GM12878 (cell line): ENCODE results near the gene TTC1.

Source experiments
- EGR1 ChIP-seq, 2 experiments: IDR thresholded peaks; 1 replicate in 1 of 2; 2 replicates in 1 of 2; pipeline ENCODE4 v1.6.1; 2011 to 2012; ENCODE audit warnings: low read depth in 2 of 2, low read length in 2 of 2, borderline replicate concordance in 1 of 2, mild to moderate bottlenecking in 1 of 2, moderate library complexity in 1 of 2
- GABPA ChIP-seq: IDR thresholded peaks from 2 replicates; pipeline ENCODE4 v1.6.1; 2014; ENCODE audit warnings: antibody characterized with exemption, low read depth, mild to moderate bottlenecking, inconsistent platforms
- POLR2AphosphoS5 ChIP-seq: IDR thresholded peaks from 2 replicates; pipeline ENCODE4 v1.6.1; 2011; ENCODE audit warnings: mild to moderate bottlenecking, low read length, inconsistent platforms
- SMAD1 ChIP-seq: fragments of 450-650 bp; IDR thresholded peaks from 2 replicates; pipeline ENCODE4 v1.6.1; 2018; ENCODE audit warnings: mild to moderate bottlenecking, low read depth; ENCODE audit not compliant: partially characterized antibody
- TARDBP ChIP-seq: IDR thresholded peaks from 2 replicates; pipeline ENCODE4 v1.6.1; 2016; ENCODE audit warnings: borderline replicate concordance
- TF ChIP-seq, protein P1 (sequence below), 3 experiments: IDR thresholded peaks in 2 of 3; conservative IDR thresholded peaks in 1 of 3; 2 replicates each; pipeline ENCODE4 v1.5.1; 2011; ENCODE audit warnings: low read depth in 3 of 3, low read length in 3 of 3, mild to moderate bottlenecking in 3 of 3, control low read depth in 2 of 3, moderate library complexity in 2 of 3, inconsistent platforms in 1 of 3, mixed read lengths in 1 of 3; ENCODE audit not compliant: control insufficient read depth in 2 of 3, insufficient read depth in 1 of 3; ENCODE audit errors: extremely low read depth in 1 of 3
- TF ChIP-seq, protein P2 (sequence below): IDR thresholded peaks from 2 replicates; pipeline ENCODE4 v1.6.1; 2011; ENCODE audit warnings: low read depth, low read length, improper control_type of control experiment, borderline replicate concordance
- TF ChIP-seq, protein P3 (sequence below): IDR thresholded peaks from 2 replicates; pipeline ENCODE4 v1.6.1; 2012; ENCODE audit warnings: low read depth, low read length, improper control_type of control experiment

DNA sequence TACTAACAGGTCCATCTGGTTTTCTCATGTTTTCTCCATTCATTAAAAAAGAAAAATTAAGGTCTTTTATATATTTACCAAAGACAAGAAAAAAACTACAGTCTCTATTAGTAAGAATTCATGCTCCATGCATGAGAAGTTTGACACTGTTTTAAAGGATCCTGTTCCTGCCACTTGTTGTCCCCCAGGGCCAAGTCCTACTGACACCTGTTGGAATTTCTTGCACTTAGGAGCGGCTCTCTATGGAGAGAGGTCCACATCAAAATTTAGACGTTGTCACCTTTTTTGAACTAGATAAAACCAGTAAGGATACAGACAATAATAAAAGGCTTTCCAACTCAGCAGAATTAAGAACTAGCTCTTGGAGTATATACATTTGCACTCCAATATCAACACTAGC lies 68.1 kb downstream of the TTC1 start:
- TF ChIP-seq SMAD1: no peak
- no peak for TF ChIP-seq GABPA
- TF ChIP-seq TARDBP: no peak
- no peak for TF ChIP-seq EGR1 (IDR thresholded peaks at IDR 0.05; ENCODE audit: borderline replicate concordance in 1 of 2, low read depth in 2 of 2, low read length in 2 of 2)
- TF ChIP-seq, protein P1, sequence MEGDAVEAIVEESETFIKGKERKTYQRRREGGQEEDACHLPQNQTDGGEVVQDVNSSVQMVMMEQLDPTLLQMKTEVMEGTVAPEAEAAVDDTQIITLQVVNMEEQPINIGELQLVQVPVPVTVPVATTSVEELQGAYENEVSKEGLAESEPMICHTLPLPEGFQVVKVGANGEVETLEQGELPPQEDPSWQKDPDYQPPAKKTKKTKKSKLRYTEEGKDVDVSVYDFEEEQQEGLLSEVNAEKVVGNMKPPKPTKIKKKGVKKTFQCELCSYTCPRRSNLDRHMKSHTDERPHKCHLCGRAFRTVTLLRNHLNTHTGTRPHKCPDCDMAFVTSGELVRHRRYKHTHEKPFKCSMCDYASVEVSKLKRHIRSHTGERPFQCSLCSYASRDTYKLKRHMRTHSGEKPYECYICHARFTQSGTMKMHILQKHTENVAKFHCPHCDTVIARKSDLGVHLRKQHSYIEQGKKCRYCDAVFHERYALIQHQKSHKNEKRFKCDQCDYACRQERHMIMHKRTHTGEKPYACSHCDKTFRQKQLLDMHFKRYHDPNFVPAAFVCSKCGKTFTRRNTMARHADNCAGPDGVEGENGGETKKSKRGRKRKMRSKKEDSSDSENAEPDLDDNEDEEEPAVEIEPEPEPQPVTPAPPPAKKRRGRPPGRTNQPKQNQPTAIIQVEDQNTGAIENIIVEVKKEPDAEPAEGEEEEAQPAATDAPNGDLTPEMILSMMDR (IDR thresholded peaks at IDR 0.05 in 2 of 3, conservative IDR thresholded peaks at IDR 0.05 in 1 of 3; ENCODE audit: control insufficient read depth in 2 of 3, extremely low read depth in 1 of 3, insufficient read depth in 1 of 3, low read depth in 3 of 3, low read length in 3 of 3): no peak
- TF ChIP-seq, protein P2, sequence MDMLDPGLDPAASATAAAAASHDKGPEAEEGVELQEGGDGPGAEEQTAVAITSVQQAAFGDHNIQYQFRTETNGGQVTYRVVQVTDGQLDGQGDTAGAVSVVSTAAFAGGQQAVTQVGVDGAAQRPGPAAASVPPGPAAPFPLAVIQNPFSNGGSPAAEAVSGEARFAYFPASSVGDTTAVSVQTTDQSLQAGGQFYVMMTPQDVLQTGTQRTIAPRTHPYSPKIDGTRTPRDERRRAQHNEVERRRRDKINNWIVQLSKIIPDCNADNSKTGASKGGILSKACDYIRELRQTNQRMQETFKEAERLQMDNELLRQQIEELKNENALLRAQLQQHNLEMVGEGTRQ: no peak
- TF ChIP-seq POLR2AphosphoS5: no peak
- TF ChIP-seq, protein P3, sequence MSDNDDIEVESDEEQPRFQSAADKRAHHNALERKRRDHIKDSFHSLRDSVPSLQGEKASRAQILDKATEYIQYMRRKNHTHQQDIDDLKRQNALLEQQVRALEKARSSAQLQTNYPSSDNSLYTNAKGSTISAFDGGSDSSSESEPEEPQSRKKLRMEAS: no peak
